Measurements from ENCODE around the gene FKBP3. TPM values are rescaled to one million over a fixed set of nuclear protein-coding genes. Genes with fewer than 3 reads are reported as not detected.
A peak's percentile ranks its signal among the peaks of the same experiment; 100 is the strongest.

The FKBP3 gene
- total RNA-seq (10 to 100 TPM; 30.6 to 41.9 TPM), polyA plus RNA-seq (10 to 100 TPM; 40.1 to 76.5 TPM)
- long read RNA-seq, donor 1, transcript FKBP3-202 (7 exons, 1,346 nt), result major isoform, 46 of 100 reads
- long read RNA-seq, donor 1, partial matches to known transcripts, result 52 of 100 reads
- long read RNA-seq, donor 1, other reads (novel, unspliced or antisense), result 0 of 100 reads
- long read RNA-seq, donor 2, transcript FKBP3-202 (7 exons, 1,346 nt), result major isoform, 12 of 35 reads
- long read RNA-seq, donor 2, partial matches to known transcripts, result 22 of 35 reads
- long read RNA-seq, donor 2, other reads (novel, unspliced or antisense), result 0 of 35 reads
- long read RNA-seq, donor 3, transcript FKBP3-202 (7 exons, 1,346 nt), result major isoform, 28 of 57 reads
- long read RNA-seq, donor 3, partial matches to known transcripts, result 27 of 57 reads
- long read RNA-seq, donor 3, other reads (novel, unspliced or antisense), result 0 of 57 reads
- long read RNA-seq, donor 4, transcript FKBP3-202 (7 exons, 1,346 nt), result major isoform, 19 of 51 reads
- long read RNA-seq, donor 4, partial matches to known transcripts, result 31 of 51 reads
- long read RNA-seq, donor 4, other reads (novel, unspliced or antisense), result 0 of 51 reads
- long read RNA-seq, donor 5, transcript FKBP3-202 (7 exons, 1,346 nt), result major isoform, 55 of 142 reads
- long read RNA-seq, donor 5, partial matches to known transcripts, result 79 of 142 reads
- long read RNA-seq, donor 5, other reads (novel, unspliced or antisense), result 5 of 142 reads

DNA sequence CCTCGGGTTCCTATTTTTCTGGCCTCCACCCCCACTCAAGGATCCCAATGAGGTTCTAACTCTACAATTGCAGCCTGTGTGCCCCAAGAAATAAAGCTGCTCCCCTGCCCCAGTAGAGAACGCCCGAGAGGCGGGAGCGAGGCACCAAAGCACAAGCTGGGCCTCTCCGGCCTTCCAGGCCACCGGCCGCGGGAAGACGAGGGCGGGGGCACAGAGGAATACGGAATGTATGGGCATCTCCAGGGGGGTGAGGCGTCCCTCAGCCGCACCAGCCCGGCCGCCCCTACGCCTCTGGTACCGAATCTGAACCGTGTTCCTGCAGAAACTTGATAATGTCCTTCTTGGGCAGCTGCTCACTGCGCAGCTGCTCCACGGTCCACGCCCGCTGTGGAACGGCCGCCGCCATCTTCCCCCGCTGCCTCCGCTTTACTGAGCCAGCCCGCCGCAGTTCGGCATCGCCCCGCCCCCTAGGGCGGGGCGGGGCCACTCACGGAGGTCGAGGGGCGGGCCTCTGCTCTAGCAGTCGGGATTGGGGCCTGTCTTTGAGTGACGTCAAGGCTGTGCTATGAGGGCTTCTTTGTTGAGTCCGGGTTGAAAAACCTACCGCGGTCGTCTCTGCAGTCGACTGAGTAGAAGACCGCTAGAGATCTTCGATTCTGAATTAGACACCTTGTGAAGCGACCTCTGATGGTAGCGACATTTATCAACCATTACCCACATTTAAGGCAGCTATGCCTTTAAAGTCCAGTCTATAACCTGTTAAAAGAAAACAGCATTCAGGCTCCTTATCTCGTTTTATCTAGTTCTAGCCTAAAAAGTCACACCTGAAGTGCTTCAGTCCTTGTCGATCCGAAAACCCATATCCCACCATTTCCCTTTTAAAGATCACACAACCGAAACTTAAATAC lies at the start of gene FKBP3:
Gene FKBP3 (minus strand): TSS at position 431 of the 908 bp plus-strand sequence. CDS start 25 bp downstream, at position 406.
- Histone ChIP-seq H3K27me3 (ENCODE audit: control insufficient read depth in 3 of 3, insufficient read depth in 3 of 3, low read length in 2 of 3) (no peaks in the 10 kb centered on the region), H3K4me3 (peak within 1 kb of the TSS; percentile 87), H3K9me3 (ENCODE audit: control insufficient read depth in 4 of 4, insufficient read depth in 3 of 4, low read length in 3 of 4) (no peaks in the 10 kb centered on the region), H3K36me3 (ENCODE audit: control insufficient read depth in 4 of 4, insufficient read depth in 4 of 4, low read length in 4 of 4) (peaks cover 0 to 4% (median 0%) of the 10 kb centered on the region in 4 donors), H3K4me1 (ENCODE audit: control insufficient read depth in 5 of 5, insufficient read depth in 5 of 5, low read length in 5 of 5) (peaks cover 6 to 23% (median 11%) of the 10 kb centered on the region in 5 donors), H3K9ac (ENCODE audit: insufficient read depth in 1 of 2, low read length in 2 of 2) (peak within 1 kb of the TSS; percentile 88 to 99), H3K27ac (ENCODE audit: low read depth in 1 of 2, low read length in 1 of 2) (peak within 1 kb of the TSS; percentile 89 to 95)
- DNase-seq, result peak; percentile 97 to 99 (median 99)
- ATAC-seq (ENCODE audit: insufficient read depth, low FRiP score), result peak; percentile 99
- TF ChIP-seq, protein P1, sequence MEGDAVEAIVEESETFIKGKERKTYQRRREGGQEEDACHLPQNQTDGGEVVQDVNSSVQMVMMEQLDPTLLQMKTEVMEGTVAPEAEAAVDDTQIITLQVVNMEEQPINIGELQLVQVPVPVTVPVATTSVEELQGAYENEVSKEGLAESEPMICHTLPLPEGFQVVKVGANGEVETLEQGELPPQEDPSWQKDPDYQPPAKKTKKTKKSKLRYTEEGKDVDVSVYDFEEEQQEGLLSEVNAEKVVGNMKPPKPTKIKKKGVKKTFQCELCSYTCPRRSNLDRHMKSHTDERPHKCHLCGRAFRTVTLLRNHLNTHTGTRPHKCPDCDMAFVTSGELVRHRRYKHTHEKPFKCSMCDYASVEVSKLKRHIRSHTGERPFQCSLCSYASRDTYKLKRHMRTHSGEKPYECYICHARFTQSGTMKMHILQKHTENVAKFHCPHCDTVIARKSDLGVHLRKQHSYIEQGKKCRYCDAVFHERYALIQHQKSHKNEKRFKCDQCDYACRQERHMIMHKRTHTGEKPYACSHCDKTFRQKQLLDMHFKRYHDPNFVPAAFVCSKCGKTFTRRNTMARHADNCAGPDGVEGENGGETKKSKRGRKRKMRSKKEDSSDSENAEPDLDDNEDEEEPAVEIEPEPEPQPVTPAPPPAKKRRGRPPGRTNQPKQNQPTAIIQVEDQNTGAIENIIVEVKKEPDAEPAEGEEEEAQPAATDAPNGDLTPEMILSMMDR (IDR thresholded peaks at IDR 0.05; ENCODE audit: control extremely low read depth, extremely low read depth), result no peak
- WGBS, 2 donors, result 0 to 1% methylated on average over 48 to 53 of the region's 53 CpGs

DNA sequence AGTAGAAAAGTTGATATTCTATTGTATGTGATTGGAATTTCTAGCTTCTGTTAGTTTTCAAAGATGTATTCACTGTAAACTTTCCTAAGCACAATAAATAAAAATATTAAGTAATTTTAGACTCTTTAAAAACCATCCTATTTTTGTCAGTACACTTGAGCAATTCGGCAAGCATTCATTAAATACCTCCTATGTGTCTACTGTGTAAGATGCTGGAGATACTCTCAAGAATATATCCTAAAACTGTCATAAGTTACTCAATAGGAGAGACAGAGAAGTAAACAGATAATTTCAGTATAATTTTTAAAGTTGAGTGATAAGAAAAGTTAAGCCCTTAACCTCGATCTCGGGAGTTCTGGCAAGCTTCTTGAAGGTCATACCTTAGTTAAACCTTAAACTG lies 47.5 kb upstream of the FKBP3 start:
- Histone ChIP-seq H3K4me1 (ENCODE audit: control insufficient read depth in 5 of 5, insufficient read depth in 5 of 5, low read length in 5 of 5) (no peaks in the 10 kb centered on the region), H3K4me3 (no peak overlapping the region), H3K27me3 (ENCODE audit: control insufficient read depth in 3 of 3, insufficient read depth in 3 of 3, low read length in 2 of 3) (no peaks in the 10 kb centered on the region), H3K9me3 (ENCODE audit: control insufficient read depth in 4 of 4, insufficient read depth in 3 of 4, low read length in 3 of 4) (no peaks in the 10 kb centered on the region), H3K9ac (ENCODE audit: insufficient read depth in 1 of 2, low read length in 2 of 2) (no peak overlapping the region), H3K36me3 (ENCODE audit: control insufficient read depth in 4 of 4, insufficient read depth in 4 of 4, low read length in 4 of 4) (peaks cover 0 to 3% (median 1%) of the 10 kb centered on the region in 4 donors), H3K27ac (ENCODE audit: low read depth in 1 of 2, low read length in 1 of 2) (no peak overlapping the region)
- 85 to 88% methylated on average over 3 of the region's 3 CpGs for WGBS, 2 donors
- no peak for ATAC-seq (ENCODE audit: insufficient read depth, low FRiP score)
- TF ChIP-seq, protein P1 (IDR thresholded peaks at IDR 0.05; ENCODE audit: control extremely low read depth, extremely low read depth), result no peak
- no peak for DNase-seq

DNA sequence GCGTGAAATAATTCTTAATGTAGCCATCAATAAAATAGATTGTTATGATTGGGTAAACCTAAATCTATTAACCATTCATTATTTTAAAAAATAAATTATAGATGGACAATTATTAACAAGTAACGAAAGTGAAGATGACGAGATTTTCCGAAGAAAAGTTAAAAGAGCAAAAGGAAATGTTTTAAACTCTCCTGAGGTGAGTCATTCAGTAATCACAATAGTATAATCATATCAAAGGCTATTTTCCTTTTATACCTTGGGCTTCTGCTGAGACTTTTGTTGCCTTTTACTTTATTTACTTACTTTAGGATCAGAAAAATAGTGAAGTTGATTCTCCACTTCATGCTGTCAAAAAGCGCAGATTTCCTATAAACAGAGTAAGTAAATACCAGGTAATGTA lies 47.0 kb upstream of the FKBP3 start:
- TF ChIP-seq, protein P1 (IDR thresholded peaks at IDR 0.05; ENCODE audit: control extremely low read depth, extremely low read depth), result no peak
- Histone ChIP-seq H3K27ac (ENCODE audit: low read depth in 1 of 2, low read length in 1 of 2) (no peak overlapping the region), H3K4me3 (no peak overlapping the region), H3K9me3 (ENCODE audit: control insufficient read depth in 4 of 4, insufficient read depth in 3 of 4, low read length in 3 of 4) (no peaks in the 10 kb centered on the region), H3K9ac (ENCODE audit: insufficient read depth in 1 of 2, low read length in 2 of 2) (no peak overlapping the region), H3K4me1 (ENCODE audit: control insufficient read depth in 5 of 5, insufficient read depth in 5 of 5, low read length in 5 of 5) (no peaks in the 10 kb centered on the region), H3K36me3 (ENCODE audit: control insufficient read depth in 4 of 4, insufficient read depth in 4 of 4, low read length in 4 of 4) (peaks cover 0 to 3% (median 0%) of the 10 kb centered on the region in 4 donors), H3K27me3 (ENCODE audit: control insufficient read depth in 3 of 3, insufficient read depth in 3 of 3, low read length in 2 of 3) (no peaks in the 10 kb centered on the region)
- DNase-seq (no peak), ATAC-seq (ENCODE audit: insufficient read depth, low FRiP score) (no peak)
- WGBS, 2 donors, result 98 to 99% methylated on average over 5 of the region's 5 CpGs

Measured in lung (tissue), 16 donors.